ENCODE results near the gene RBBP9. TPM values are rescaled to one million over a fixed set of nuclear protein-coding genes. Genes with fewer than 3 reads are reported as not detected.
"Not testable (repeated sequence)": the region's sequence is repeated elsewhere in the genome, so short reads cannot be mapped to it uniquely, and the experiment has no call there.

The RBBP9 gene
- polyA plus RNA-seq, 1 donor = 9.0 TPM

GRCh38 chr20:18504479-18505060 is 7.5 kb upstream of the RBBP9 start:
- no peak for DNase-seq

GRCh38 chr20:18501672-18502071 is 4.6 kb upstream of the RBBP9 start:
- DNase-seq = not testable (repeated sequence)

- no peak for DNase-seq
These were observed 578 bp upstream of the RBBP9 start for GRCh38 chr20:18497603-18498002.

- no peak for DNase-seq
These were observed 983 bp downstream of the RBBP9 start for GRCh38 chr20:18496042-18496441.

- no peak for DNase-seq
These were observed 8.7 kb downstream of the RBBP9 start for GRCh38 chr20:18488301-18488700.

DNA sequence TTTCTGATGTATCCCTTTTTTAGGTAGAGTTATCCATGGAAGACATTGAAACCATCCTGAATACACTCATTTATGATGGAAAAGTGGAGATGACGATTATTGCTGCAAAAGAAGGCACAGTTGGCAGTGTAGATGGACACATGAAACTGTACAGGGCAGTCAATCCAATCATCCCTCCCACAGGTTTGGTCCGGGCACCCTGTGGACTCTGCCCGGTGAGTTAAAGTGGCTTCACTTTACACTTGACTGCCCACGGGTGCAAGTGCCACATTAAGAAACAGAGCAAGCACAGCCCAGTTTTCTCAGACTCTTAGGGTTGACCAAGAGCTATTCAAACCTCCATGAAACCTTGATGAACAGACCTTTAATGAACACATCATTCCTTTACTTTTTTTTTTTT is 15.4 kb downstream of the RBBP9 start:
- no peak for DNase-seq

DNA sequence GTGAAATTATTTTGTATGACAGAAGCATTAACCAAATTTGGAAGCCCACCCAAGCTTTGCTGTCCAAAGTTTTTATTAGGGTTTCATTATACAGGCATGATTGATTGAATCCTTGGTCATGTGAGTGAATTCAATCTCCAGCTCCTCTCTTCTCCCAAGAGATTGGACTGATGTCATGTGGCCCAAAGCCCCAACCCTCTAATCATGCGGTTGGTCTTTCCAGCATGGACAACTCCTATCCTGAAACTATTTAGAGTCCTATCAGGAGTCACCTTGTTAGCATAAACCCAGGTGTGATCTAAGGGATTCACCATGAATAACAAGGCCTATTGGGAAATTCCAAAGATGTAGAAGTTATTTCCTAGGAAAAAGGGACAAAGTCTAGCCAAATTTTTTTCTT is 19.2 kb downstream of the RBBP9 start:
- no peak for DNase-seq

GRCh38 chr20:18477218-18477617 is 19.8 kb downstream of the RBBP9 start:
- DNase-seq = no peak

GRCh38 chr20:18466894-18467730 is 29.9 kb downstream of the RBBP9 start, which contains the start of the genes DZANK1 and POLR3F:
Gene DZANK1, minus strand, starts transcription at chr20:18467030. Its CDS starts 1,672 bp downstream, at chr20:18465358.
Gene POLR3F, plus strand, starts transcription at chr20:18467390. Its CDS starts 117 bp downstream, at chr20:18467507.
- DNase-seq = peak; percentile 96

- no peak for DNase-seq
These were observed 30.5 kb downstream of the RBBP9 start for GRCh38 chr20:18466574-18466893.

DNA sequence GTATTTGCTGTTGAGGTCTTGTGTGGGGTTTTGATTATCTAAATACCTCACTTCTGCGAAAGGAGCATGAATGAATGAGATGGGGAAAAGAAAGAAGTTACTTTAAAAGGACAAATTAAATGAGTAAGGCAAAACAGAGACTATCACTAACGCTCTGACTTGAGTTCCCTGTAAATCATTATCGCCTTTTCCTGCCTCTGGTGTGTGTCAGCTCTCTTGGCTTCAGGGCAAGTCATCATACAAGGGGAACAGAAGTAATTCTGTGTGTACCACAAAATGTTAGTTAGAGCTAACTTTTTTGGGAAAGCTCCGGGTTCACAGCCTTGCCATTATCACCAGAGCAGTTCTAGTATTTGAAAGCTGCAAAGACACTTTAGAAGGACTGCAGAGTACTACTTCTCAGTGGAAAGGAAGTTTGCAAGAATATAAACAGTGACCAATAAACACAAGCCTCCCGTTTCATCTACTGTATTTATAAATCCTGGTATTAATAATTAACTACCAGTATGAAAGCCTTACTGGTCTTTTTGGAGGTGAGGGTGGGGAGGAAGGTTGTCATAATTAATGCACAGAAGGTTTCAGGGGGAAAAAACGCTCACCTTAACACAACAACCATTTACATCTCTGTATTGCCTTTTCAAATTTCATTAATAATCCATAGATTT is 31.4 kb downstream of the RBBP9 start:
- DNase-seq = no peak

DNA sequence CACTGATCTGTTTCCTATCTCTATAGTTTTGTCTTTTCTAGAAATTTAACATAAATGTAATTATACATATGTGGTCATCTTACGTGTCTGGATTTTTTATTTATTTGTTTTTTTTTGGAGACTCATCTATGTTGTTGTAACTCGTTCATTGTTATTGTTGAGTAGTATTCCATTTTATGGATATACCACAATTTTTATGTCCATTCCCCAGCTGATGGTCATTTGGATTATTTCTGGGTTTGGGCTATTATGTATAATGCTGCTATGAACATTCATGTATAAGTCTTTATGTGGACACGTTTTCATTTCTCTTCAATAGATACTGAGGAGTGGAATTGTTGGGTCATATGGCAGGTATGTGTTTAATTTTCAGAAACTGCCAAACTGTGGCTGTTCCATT is 40.4 kb downstream of the RBBP9 start:
- DNase-seq = no peak

GRCh38 chr20:18443886-18444285 is 53.1 kb downstream of the RBBP9 start:
- DNase-seq = no peak

- no peak for DNase-seq
These were observed 56.6 kb downstream of the RBBP9 start for GRCh38 chr20:18440403-18440802.

GRCh38 chr20:18436847-18437246 is 60.2 kb downstream of the RBBP9 start:
- no peak for DNase-seq

Other genes starting within 250 kb of the RBBP9 start
- gene ZNF133, start 208.7 kb downstream of the RBBP9 start, polyA plus RNA-seq (ENCODE audit: insufficient read length) = 15.8 TPM
- gene DZANK1, start 30.2 kb downstream of the RBBP9 start, polyA plus RNA-seq (ENCODE audit: insufficient read length) = 2.1 TPM
- 11.1 TPM for gene POLR3F, start 29.8 kb downstream of the RBBP9 start, polyA plus RNA-seq (ENCODE audit: insufficient read length)
- gene SEC23B, start 10.7 kb upstream of the RBBP9 start, polyA plus RNA-seq (ENCODE audit: insufficient read length) = 18.2 TPM
- 76.0 TPM for gene SMIM26, start 70.2 kb upstream of the RBBP9 start, polyA plus RNA-seq (ENCODE audit: insufficient read length)
- gene DTD1, start 90.8 kb upstream of the RBBP9 start, polyA plus RNA-seq (ENCODE audit: insufficient read length) = 14.0 TPM

Measured in hindlimb muscle (tissue), 1 donor.